Measurements from ENCODE around the gene LHX3. TPM values are rescaled to one million over a fixed set of nuclear protein-coding genes. Genes with fewer than 3 reads are reported as not detected.

The LHX3 gene
- total RNA-seq, 1 experiment from 2014 or later: not detected

- ChIA-PET POLR2A (ENCODE audit: unreplicated experiment) (no interaction called here), CTCF (no interaction called here)
- intact Hi-C loops (cut with micrococcal nuclease): no loop called here
- TF ChIP-seq CTCF (conservative IDR thresholded peaks at IDR 0.05; ENCODE audit: low read depth, low read length) (no peak), EZH2 (IDR thresholded peaks at IDR 0.05; ENCODE audit: low read length, unreplicated experiment) (no peak), EZH2phosphoT487 (IDR thresholded peaks at IDR 0.05; ENCODE audit: borderline replicate concordance, low read length) (no peak)
- Histone ChIP-seq H3K79me2 (ENCODE audit: low read length) (no peaks in the 10 kb centered on the region), H3K27me3 (ENCODE audit: low read length) (peaks cover 18% of the 10 kb centered on the region), H3K9me3 (ENCODE audit: low read length) (no peaks in the 10 kb centered on the region), H3K9me2 (replicated peaks; ENCODE audit: low read length) (no peaks in the 10 kb centered on the region), H3K4me2 (ENCODE audit: low read length) (no peak overlapping the region), H3K9ac (ENCODE audit: low read length) (no peak overlapping the region), H3K4me1 (ENCODE audit: insufficient read depth, low read length) (no peaks in the 10 kb centered on the region), H3K36me3 (ENCODE audit: low read depth, low read length) (no peaks in the 10 kb centered on the region), H3K27ac (ENCODE audit: low read length) (no peak overlapping the region), H3K4me3 (ENCODE audit: low read length) (no peak overlapping the region), H2AFZ (ENCODE audit: low read length) (no peak overlapping the region), H3F3A (ENCODE audit: low read length, unreplicated experiment) (no peaks in the 10 kb centered on the region), H4K20me1 (ENCODE audit: low read length) (no peaks in the 10 kb centered on the region)
- no TSS peak for BruUV-seq (replicated peaks)
- no peak for ATAC-seq
- no peak for DNase-seq
These were observed 3.1 kb downstream of the LHX3 start for GRCh38 chr9:136201609-136202453.

- no peaks in the 10 kb centered on the region for H4K20me1 ChIP-seq (ENCODE audit: low read length)
- TF ChIP-seq EZH2phosphoT487 (IDR thresholded peaks at IDR 0.05; ENCODE audit: borderline replicate concordance, low read length) (no peak), EZH2 (IDR thresholded peaks at IDR 0.05; ENCODE audit: low read length, unreplicated experiment) (no peak), CTCF (conservative IDR thresholded peaks at IDR 0.05; ENCODE audit: low read depth, low read length) (no peak)
- H3K9me3 ChIP-seq (ENCODE audit: low read length): no peaks in the 10 kb centered on the region
- ChIA-PET CTCF (no interaction called here), POLR2A (ENCODE audit: unreplicated experiment) (no interaction called here)
- H3K4me1 ChIP-seq (ENCODE audit: insufficient read depth, low read length): no peaks in the 10 kb centered on the region
- H3K27me3 ChIP-seq (ENCODE audit: low read length): peaks cover 24% of the 10 kb centered on the region
- BruUV-seq (replicated peaks): no TSS peak
- no peaks in the 10 kb centered on the region for H3K9me2 ChIP-seq (replicated peaks; ENCODE audit: low read length)
- no peaks in the 10 kb centered on the region for H3F3A ChIP-seq (ENCODE audit: low read length, unreplicated experiment)
- no peak overlapping the region for H3K9ac ChIP-seq (ENCODE audit: low read length)
- ATAC-seq (no peak), DNase-seq (no peak)
- H3K4me2 ChIP-seq (ENCODE audit: low read length): no peak overlapping the region
- H3K36me3 ChIP-seq (ENCODE audit: low read depth, low read length): no peaks in the 10 kb centered on the region
- no peak overlapping the region for H2AFZ ChIP-seq (ENCODE audit: low read length)
- H3K79me2 ChIP-seq (ENCODE audit: low read length): no peaks in the 10 kb centered on the region
- intact Hi-C loops (cut with micrococcal nuclease): no loop called here
- no peak overlapping the region for H3K4me3 ChIP-seq (ENCODE audit: low read length)
- H3K27ac ChIP-seq (ENCODE audit: low read length): no peak overlapping the region
These were observed 3.8 kb downstream of the LHX3 start for GRCh38 chr9:136201174-136201573.

GRCh38 chr9:136200424-136200823 lies 4.5 kb downstream of the LHX3 start:
- no peaks in the 10 kb centered on the region for H3K36me3 ChIP-seq (ENCODE audit: low read depth, low read length)
- intact Hi-C loops (cut with micrococcal nuclease): no loop called here
- H3F3A ChIP-seq (ENCODE audit: low read length, unreplicated experiment): no peaks in the 10 kb centered on the region
- no peak overlapping the region for H3K27ac ChIP-seq (ENCODE audit: low read length)
- H3K4me2 ChIP-seq (ENCODE audit: low read length): no peak overlapping the region
- POLR2A ChIA-PET (ENCODE audit: unreplicated experiment): no interaction called here
- no peaks in the 10 kb centered on the region for H3K79me2 ChIP-seq (ENCODE audit: low read length)
- H4K20me1 ChIP-seq (ENCODE audit: low read length): no peaks in the 10 kb centered on the region
- no TSS peak for BruUV-seq (replicated peaks)
- no peak for ATAC-seq
- TF ChIP-seq CTCF (conservative IDR thresholded peaks at IDR 0.05; ENCODE audit: low read depth, low read length): no peak
- TF ChIP-seq EZH2 (IDR thresholded peaks at IDR 0.05; ENCODE audit: low read length, unreplicated experiment): no peak
- no peak for TF ChIP-seq EZH2phosphoT487 (IDR thresholded peaks at IDR 0.05; ENCODE audit: borderline replicate concordance, low read length)
- peaks cover 29% of the 10 kb centered on the region for H3K27me3 ChIP-seq (ENCODE audit: low read length)
- H3K9me3 ChIP-seq (ENCODE audit: low read length): no peaks in the 10 kb centered on the region
- no peak overlapping the region for H2AFZ ChIP-seq (ENCODE audit: low read length)
- no peak for DNase-seq
- no peak overlapping the region for H3K4me3 ChIP-seq (ENCODE audit: low read length)
- no peak overlapping the region for H3K9ac ChIP-seq (ENCODE audit: low read length)
- H3K4me1 ChIP-seq (ENCODE audit: insufficient read depth, low read length): no peaks in the 10 kb centered on the region
- CTCF ChIA-PET: no interaction called here
- H3K9me2 ChIP-seq (replicated peaks; ENCODE audit: low read length): no peaks in the 10 kb centered on the region
